ENCODE measurements around the gene UPK1B.

DNA sequence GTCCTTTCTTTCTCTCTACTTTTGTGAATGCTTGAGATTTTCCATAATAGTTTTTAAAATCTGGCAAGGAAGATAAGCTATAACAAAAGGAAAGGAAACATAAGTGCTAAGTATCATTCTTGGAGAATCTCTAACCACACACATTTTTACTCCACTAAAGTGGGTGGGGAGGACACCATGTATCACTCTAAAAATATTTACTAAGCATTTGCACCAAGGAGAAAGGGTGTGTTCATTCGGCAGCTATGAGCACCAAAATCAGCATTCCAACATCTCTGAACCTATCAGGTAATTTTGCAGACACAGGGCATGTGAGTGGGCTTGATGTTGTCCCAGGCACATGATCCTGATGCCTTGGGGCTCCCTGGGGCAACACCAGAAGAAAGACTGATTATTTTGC lies 61.8 kb downstream of the UPK1B start:
- no peak for TF ChIP-seq POLR2A (IDR thresholded peaks at IDR 0.05)
- TF ChIP-seq, protein P1, sequence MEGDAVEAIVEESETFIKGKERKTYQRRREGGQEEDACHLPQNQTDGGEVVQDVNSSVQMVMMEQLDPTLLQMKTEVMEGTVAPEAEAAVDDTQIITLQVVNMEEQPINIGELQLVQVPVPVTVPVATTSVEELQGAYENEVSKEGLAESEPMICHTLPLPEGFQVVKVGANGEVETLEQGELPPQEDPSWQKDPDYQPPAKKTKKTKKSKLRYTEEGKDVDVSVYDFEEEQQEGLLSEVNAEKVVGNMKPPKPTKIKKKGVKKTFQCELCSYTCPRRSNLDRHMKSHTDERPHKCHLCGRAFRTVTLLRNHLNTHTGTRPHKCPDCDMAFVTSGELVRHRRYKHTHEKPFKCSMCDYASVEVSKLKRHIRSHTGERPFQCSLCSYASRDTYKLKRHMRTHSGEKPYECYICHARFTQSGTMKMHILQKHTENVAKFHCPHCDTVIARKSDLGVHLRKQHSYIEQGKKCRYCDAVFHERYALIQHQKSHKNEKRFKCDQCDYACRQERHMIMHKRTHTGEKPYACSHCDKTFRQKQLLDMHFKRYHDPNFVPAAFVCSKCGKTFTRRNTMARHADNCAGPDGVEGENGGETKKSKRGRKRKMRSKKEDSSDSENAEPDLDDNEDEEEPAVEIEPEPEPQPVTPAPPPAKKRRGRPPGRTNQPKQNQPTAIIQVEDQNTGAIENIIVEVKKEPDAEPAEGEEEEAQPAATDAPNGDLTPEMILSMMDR (IDR thresholded peaks at IDR 0.05): no peak
